GM12801 (cell line): ENCODE measurements around the gene FAM107B.

Source experiments
- CTCF ChIP-seq: IDR thresholded peaks from one replicate; pipeline ENCODE4 v1.5.1; 2011; ENCODE audit warnings: control low read depth; ENCODE audit not compliant: insufficient read length; ENCODE audit errors: extremely low read depth

FAM107B gene

DNA sequence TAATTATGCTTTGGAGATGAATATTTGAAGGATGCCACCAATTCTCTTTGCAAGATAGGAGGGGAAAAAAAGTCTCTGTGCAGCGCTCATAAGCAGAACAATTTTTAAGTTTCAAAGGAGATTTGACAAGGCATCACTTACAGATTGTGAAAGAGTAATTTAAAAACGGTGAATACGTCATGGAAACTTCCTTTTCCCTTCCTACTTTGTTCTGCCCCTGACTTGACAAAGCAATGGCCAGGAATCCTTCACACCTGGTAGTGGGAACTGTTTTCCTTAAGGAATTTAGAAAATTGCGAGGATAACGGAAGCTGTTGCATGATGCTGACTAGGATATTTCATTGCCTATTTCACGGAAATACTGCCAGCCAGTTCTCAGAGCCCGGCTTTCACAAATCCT is 16.7 kb downstream of the FAM107B start:
- no peak for TF ChIP-seq CTCF

DNA sequence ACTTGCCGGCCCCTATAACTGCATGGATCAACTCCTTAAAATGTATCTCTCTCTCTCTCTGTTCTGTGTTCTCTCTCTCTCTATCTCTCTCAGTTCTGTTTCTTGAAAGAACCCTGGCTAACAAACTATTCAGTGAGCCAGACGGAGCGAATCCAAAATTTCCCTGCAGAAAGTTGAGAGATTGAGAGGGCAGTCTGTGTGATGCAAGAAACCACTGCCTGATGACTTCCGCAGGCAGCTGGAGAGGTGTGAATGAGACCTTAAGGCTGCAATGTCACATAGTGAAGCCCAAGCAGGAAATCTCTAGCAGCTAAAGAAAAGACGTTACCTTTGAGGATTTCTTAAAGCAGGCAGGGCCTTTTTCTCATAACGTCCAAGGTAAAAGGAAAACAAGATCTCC is 17.3 kb downstream of the FAM107B start:
- no peak for TF ChIP-seq CTCF

DNA sequence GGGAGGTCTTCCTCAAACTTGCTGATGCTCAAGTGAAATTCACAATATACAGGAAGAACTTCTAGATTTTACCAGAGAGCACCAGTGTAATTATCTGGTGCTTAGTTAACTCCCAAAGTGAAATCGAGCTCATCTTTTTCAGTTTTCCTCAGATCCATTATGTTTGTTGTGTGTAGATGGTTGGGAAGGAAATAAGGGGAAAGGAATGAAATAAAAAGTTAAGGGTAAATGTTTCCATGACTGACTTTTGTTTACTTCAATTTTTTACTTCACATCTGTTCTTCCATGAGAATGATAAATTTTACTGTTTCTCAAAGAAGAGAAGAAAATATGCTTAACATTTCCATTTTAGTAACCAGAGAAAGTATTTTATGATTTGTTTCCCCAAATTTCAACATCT is 21.3 kb downstream of the FAM107B start:
- TF ChIP-seq CTCF = no peak

- TF ChIP-seq CTCF = no peak
Measured at GRCh38 chr10:14751921-14752320, 22.8 kb downstream of the FAM107B start.

GRCh38 chr10:14751014-14751896 is 23.4 kb downstream of the FAM107B start:
- TF ChIP-seq CTCF = no peak

GRCh38 chr10:14749070-14749809 is 25.5 kb downstream of the FAM107B start:
- no peak for TF ChIP-seq CTCF

DNA sequence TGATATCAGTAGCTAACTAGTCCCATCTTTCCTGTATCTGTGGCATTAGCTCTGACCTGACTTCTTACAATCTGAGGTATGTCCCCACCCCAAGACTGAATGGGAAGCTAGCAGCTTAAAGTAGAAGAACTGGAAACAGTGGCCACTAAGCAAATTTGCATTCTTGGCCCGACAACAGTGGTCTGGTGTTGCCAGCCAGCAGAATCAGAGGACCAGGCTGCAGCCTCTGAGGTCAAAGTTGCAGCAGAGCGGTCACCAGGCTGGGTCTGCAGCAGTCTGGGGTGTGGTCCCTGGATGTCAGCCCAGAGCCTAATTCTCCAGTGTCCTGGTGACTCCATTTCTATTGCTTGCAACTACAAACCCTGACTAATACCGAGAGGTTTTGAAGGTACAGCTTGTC is 26.3 kb downstream of the FAM107B start:
- no peak for TF ChIP-seq CTCF
